HG03342 (cell line): ENCODE measurements around the gene VWA1.
"Not testable (repeated sequence)": the region's sequence is repeated elsewhere in the genome, so short reads cannot be mapped to it uniquely, and the experiment has no call there.

ENCODE experiments used
- ATAC-seq: cut with Tn5 transposase; IDR thresholded peaks from one replicate; pipeline ENCODE4 v1.9.1; 2021; ENCODE audit warnings: mild to moderate bottlenecking, moderate library complexity; ENCODE audit not compliant: unreplicated experiment

The VWA1 gene

DNA sequence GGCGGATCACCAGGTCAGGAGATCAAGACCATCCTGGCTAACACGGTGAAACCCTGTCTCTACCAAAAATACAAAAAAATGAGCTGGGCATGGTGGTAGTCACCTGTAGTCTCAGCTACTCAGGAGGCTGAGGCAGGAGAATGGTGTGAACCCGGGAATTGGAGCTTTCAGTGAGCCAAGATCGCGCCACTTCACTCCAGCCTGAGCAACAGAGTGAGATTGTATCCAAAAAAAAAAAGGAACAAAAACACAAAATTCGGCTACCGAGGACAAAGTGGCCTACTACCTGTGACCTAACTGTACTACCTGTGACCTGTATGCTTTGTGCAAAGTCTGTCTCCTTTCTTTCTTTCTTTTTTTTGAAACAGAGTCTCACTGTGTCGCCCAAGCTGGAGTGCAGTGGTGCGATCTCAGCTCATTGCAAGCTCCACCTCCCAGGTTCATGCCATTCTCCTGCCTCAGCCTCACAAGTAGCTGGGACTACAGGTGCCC is 32.5 kb upstream of the VWA1 start:
- not testable (repeated sequence) for ATAC-seq

DNA sequence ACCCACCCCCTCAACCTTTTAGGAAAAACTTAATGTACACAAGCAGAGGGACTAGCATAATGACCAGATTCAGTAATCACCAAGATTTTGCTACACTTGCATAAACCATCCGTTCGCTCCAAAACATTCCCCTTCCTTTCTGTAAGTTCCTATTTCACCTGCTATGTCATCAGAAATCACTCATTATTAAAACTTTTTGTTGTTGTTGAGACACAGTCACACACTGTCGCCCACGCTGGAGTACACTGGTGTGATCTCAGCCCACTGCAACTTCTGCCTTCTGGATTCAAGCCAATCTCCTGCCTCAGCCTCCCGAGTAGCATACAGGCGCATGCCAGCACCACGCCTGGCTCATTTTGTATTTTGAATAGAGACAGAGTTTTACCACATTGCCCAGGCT is 31.8 kb upstream of the VWA1 start:
- ATAC-seq: no peak

DNA sequence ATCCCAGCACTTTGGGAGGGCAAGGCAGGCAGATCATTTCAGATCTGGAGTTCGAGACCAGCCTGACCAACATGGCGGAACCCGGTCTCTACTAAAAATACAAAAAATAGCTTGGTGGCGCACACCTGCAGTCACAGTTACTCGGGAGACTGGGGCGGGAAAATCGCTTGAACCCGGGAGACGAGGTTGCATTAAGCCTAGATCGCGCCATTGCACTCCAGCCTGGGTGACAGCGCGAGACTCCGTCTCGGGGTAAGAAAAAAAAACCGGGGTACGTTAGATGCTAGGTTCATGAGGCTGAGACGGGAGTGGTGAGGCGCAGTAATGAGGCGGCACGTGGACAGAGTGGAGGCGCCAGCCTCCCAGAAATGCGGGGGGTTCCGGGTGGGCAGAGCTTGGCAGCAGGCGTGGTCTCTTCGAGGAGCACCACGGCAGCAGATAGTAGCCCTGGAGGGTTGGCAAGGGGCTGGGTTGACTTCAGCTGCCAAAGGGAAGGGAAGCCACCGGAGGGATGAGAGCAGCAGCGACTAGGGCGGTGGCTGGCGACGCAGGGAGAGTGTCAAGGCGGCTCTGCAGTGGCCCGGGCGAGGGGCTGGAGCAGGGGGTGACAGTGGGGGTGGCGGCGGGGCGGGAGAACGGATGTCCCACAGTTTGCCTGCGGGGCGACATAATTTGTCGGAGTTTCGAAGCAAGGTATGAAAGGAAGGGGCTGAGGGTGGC is 29.2 kb upstream of the VWA1 start:
- no peak for ATAC-seq

DNA sequence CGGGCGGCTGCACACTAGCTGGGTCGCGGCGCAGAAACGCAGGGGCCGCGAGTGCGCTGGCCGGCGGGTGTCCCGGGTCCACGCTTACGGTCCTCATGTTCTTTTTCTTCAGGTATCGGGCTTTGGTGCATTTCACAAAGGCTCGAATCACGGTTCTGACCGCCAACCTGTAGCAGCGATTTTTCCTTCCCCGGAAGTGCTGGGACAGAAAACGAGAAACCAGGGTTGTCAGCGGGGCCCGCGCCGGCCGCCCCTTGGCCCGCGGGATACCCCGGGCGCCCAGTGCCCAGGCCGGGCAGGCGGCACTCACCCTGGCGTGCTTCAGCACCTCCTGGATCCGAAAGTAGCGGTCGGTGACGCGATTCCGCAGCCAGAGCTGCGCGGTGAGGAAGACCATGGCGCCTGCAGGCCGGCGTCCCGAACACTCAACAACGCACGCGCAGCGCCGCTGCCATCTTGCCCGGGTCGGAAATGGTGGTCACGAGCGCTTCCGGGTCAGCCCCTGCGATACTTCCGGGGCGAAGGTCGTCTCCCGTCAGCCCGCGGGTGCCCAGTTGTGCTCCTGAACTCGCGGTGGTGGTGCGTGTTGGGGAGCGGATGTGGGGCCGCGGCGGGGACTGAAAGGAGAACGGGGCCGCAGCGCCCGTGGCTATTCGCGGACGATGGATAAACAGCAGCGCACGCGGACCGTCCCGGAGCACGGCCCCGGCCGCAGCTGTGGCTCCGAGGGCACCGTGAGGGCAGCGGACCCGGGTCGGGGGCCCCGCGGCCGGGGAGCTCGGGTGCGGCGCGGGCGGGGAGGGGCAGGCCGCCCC is 28.5 kb upstream of the VWA1 start, which contains the start of gene MRPL20:
Gene MRPL20, minus strand, starts transcription at position 473 of the 815 bp plus-strand sequence. Its CDS starts 76 bp downstream, at position 397.
- peak; percentile 85 for ATAC-seq

DNA sequence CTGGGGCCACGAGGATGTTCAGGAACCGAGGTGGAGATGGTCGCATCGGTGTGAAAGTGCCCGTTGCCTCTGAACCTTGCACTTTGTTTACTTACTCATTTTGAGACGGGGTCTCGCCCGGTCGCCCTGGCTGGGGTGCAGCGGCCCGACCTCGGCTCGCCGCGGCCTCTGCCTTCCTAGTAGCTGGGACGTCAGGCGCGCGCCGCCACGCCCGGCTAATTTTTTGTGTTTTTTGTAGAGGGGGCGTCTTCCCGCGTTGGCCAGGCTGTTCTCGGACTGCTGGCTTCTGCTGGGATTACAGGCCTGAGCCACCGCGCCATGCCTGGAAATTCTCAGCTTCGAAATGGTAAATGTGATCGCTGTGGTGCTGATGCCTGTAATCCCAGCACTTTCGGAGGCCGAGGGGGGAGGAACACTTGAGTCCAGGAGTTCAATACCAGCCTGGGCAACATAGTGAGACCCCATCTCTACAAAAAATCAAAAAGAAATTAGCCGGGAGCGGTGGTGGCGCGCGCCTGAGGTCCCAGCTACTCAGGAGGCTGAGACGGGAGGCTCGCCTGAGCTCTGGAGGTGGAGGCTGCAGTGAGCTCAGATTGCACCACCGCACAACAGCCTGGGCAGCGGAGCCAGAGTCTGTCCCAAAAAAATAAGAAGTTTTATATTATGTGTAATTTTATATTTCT is 27.7 kb upstream of the VWA1 start:
- no peak for ATAC-seq

DNA sequence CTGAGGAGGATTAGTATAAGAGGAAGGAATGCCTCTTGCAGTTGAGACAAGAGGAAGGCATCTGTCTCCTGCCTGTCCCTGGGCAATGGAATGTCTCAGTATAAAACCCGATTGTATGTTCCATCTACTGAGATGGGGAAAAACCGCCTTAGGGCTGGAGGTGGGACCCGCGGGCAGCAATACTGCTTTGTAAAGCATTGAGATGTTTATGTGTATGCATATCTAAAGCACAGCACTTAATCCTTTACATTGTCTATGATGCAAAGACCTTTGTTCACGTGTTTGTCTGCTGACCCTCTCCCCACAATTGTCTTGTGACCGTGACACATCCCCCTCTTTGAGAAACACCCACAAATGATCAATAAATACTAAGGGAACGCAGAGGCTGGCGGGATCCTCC is 25.3 kb upstream of the VWA1 start:
- ATAC-seq: not testable (repeated sequence)

DNA sequence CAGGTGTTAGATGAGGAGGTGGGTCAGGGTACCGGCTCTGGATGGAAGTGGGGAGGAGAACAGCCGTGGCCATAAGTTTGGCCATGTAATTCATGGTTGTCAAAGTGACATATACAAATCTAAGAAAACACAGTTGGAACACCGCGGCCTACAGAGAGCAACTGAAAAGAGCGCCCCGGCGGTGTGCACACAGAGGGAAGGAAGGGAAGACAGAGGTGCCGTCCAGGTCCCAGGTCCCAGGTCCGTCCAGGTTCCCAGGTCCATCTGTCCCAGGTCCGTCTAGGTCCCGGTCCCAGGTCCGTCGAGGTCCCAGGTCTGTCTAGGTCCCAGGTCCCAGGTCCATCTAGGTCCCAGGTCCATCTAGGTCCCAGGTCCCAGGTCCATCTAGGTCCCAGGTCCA is 23.9 kb upstream of the VWA1 start:
- no peak for ATAC-seq

DNA sequence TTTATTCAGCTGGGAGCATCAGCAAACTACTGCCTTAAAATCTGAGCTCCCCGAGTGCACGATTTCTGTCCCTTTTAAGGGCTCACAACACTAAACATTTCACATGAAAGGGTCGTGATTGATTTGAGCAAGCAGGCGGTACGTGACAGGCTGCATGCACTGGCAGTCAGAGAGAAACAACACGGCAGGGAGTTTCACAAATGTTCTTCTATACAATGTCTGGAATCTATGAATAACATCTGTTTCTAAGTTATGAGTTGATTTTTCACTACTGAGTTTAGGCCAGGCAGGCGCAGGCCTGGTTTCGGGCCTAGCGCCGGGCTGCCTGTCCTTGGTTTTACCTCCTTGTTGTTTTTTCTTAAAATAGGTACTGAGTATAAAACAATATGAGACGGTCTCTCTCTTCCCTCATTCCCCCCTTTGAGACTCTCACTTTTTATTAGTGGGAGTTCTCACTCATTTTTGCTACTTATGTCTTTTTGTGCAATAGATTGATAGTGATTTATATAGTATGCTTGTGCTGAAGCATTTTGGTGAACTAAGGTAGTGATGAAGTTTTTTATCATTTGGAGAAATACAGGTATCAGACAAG is 23.1 kb upstream of the VWA1 start:
- ATAC-seq: not testable (repeated sequence)

DNA sequence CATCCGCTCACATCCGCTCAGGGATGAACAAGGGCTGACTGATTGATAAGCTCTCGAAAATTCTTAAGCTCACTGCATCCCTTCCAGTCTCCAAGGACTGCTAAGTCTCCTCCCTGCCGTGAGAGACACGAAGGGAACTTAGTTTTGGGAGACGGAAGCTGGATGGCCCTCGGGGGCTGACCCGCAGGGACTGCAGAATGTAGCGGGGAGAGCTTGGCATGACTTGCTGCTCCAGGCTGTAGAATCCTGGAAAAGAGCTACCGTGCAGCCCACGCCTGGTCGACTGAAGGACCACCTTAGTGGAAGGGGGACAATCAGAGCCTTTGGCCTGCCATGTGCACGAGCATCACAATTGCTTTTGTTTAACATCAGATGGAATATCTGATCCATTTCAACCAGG is 19.7 kb upstream of the VWA1 start:
- ATAC-seq: no peak

DNA sequence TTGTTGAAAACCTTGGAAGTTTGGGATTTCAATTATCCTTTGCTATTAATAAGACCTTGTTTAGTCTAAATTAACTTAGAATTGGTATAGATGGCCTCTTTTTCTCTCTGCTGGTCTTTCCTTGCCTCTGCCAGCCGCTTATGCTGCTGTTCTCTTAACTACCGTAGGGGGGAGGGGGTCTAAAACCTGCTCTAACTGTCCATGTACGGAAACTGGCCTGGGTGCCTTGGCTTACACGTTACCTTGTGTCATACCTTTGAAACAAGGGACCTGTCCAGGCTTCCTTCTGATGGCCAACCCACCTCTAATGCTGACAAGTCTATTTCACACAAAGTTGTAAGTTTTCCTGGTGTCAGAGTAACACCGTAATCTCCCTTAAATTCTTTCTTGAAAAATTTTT is 18.1 kb upstream of the VWA1 start:
- not testable (repeated sequence) for ATAC-seq

DNA sequence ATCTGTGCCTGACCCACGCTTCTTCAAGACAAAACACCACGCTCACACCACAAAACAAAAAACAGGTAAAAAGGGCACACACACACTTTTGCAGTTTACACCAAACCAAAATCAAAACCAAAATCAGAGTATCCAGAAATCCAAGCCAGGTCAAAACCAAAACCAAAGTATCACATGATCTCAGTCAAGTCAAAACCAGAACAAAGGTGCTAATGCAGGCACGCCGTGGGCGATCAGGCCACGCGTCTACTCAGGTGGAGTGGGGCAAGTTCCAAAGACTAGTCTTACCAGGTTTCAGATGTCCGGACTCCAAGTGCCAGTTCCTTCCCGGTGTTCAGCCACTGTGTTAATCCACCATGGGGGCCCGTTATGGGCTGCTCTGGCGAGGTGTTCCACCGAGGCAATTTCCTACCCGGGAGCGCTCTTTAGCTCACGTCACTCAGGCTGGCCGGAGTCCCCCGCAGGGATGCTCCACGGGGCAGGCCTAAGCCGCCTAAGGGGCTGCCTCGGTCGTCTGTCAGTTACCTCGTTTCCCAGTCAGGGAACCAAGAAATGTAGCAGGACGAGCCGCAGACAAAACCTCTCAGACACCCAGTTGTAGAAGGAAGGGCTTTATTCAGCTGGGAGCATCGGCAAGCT is 17.5 kb upstream of the VWA1 start:
- ATAC-seq: not testable (repeated sequence)

DNA sequence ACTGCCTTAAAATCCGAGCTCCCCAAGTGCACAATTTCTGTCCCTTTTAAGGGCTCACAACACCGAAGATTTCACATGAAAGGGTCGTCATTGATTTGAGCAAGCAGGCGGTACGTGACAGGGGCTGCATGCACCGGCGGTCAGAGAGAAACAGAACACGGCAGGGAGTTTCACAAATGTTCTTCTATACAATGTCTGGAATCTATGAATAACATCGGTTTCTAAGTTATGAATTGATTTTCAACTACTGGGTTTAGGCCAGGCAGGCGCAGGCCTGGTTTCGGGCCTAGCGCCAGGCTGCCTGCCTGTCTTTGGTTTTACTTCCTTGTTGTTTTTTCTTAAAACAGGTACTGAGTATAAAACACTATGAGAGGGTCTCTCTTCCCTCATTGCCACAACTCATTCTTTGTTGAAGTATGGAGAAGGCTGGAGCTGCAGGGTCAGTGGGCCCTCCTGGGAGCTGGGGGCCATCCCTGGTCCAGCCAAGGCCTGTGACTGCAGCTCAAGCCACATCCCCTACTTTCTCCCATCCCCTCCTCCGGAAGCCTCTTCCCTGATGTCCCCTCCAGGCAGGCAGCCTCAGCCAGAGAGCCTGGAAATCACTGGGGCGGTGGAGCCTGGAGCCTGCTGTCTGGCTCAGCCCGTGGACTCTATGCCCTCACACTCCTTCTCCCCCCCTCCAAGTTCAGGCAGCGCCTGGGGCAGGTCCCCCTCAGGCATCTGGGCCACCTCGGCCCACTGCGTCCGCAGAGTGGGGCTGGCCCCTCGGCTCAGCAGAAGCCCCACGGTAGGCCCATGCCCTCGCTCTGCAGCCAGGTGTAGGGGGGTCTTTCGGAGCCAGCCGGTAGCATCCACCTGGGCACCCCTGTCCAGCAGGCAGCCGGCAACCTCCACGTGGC is 16.8 kb upstream of the VWA1 start:
- no peak for ATAC-seq

DNA sequence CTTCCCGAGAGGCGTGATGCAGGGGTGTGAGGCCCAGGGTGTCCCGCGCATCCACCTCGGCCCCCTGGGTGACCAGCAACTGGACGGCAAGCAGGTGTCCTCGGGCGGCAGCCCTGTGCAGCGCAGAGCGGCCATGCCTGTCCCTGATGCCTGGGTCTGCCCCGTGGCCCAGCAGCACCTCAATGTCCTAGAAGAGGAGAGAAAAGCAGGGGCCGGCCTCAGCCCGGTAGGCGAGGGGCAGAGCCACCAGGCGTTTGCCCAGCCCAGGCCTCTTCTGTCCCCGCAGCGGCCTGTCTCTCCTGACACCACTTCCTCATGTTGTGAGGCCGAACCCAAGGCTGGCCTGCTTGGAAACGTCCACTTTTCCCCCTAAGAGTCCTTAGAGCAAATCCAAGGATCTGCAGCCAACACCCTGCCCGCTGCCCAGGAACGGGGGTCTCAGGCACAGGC is 16.1 kb upstream of the VWA1 start:
- ATAC-seq: no peak

DNA sequence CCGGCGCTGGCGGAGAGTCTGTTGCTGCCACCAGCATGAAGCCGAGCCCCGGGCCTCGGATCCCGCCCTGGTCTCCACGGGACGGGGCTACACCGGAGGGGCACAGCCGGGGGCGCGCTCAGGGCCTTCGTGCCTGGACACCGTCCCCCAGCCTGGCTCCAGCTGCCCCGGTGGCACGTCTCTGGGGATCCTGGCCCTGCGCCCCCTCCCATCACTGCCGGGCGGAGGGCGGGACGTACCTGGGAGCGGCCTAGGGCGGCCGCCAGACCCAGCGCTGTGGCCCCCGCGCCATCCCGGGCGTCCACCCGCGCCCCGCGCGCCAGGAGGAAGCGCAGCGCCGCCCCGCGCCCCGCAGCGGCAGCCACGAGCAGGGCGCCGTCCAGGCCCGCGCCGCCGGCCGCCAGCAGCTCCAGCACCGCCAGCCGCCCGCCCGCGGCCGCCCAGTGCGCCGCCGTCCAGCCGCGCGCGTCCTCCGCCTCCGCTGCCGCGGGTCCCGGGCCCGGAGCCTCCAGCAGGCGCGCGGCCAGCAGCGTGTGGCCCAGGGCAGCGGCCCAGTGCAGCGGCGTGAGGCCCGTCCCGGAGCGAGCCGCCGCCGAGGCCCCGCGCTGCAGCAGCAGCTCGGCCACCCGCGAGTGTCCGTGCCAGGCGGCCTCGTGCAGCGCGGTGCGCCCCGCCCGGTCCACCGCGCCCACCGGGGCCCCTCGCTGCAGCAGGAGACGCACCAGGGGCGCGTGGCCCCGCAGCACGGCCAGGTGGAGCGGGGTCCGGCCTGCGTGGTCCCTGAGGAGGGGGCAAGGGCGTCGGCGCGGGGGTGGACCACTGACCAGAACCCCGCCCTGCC is 15.5 kb upstream of the VWA1 start:
- ATAC-seq: no peak

DNA sequence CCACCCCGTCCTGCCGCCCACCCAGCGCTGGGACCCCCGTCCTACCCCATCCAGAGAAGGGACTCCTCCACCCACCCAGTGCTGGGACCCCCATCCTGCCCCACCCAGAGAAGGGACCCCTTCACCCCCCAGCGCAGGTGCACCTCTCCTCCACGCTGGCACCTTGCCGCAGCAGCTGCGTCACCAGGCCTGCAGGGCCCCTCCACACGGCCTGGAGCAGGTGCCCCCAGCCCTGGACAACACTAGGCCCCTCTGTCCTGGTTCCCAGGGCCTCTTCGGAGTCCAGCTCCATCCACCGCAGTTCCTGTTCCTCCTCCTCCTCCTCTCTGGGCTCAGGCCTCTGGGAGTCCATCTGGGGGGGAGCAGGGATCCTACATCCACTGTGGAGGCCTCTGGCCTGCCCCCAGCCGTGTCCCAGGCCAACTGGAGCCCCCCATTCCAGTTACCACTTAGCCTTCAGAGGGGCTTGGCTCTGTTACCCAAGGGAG is 14.8 kb upstream of the VWA1 start:
- ATAC-seq: no peak

DNA sequence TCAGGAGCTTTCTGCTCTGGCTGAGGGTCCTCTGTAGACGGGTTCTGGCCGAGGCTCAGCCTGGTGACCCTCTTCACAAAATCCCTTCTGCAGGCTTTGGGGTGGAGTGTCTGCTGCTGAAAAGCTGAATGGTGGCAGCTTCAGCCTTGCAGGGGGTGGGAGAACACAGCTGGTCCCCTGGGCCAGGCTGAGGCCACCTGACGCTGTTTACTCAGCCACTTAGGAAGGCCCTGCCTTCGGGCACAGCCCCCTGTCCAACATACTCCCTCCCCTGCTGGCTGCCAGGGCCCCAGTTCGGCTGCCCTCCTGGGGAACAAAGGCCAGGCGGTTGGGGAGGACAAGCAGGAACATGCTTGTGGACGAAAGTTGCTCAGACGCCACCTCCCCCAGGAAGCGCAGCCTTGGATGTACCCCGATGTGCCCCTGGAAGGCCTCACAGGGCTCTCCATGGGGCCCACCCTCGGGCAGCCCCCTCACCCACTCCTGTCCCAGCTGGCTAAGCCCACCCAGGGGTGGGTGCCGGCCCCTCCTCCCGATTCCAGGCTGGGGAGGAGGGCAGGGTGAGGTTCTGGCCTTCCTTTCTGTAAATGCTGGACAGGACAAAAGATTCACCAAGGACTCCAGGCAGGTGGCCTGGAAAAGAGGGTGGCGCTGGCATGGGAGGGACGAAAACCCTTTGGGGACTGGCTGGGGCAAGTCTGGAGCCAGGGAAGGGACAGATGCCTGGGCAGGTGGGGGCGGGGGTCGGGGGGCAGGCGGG is 14.2 kb upstream of the VWA1 start, which contains the start of gene ANKRD65:
Gene ANKRD65, minus strand, starts transcription at position 130 of the 760 bp plus-strand sequence. CDS start 271 bp downstream, outside the sequence.
- no peak for ATAC-seq

DNA sequence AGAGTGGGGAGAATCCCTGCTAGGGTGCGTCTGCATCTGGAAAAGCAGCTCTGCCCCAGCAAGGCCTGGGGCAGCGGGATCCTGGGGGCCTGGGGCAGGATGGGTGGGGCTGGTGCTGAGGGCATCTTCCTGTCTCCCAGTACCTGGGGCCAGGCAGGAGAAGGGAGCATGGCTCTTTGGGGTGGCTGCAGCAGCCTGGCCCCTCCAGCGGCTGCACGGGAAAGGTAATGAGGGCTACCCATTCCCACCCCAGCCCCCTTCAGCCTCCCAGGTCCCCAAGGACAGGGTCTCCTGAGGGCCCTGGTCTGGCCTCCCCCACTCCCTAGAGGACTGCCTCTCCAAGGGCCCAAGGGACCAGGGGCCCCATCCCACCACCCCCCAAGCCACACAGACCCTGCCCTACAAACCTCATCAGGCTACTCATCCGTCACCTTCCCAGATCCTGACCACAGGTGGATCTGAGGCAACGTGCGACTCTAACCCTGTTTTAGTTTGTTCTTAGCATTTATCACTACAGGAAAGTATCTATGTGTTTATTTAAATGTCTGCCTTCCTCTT is 13.5 kb upstream of the VWA1 start:
- no peak for ATAC-seq
